A549 treated with Mapracorat at 1 μM for 4 hours (cell line): ENCODE data around the gene LYSMD3. TPM values are rescaled to one million over a fixed set of nuclear protein-coding genes. Genes with fewer than 3 reads are reported as not detected.

Experiments used
- total RNA-seq: library from RNA; stranded (reverse); fragments of 200-300 nt; extraction: Qiagen RNA extraction; gene quantifications from 5 replicates; pipeline ENCODE4 v1.2.3, GENCODE V29; 2022

The LYSMD3 gene
- total RNA-seq = 7.3 to 11.3 TPM (median 9.8 TPM) in 5 replicates

DNA sequence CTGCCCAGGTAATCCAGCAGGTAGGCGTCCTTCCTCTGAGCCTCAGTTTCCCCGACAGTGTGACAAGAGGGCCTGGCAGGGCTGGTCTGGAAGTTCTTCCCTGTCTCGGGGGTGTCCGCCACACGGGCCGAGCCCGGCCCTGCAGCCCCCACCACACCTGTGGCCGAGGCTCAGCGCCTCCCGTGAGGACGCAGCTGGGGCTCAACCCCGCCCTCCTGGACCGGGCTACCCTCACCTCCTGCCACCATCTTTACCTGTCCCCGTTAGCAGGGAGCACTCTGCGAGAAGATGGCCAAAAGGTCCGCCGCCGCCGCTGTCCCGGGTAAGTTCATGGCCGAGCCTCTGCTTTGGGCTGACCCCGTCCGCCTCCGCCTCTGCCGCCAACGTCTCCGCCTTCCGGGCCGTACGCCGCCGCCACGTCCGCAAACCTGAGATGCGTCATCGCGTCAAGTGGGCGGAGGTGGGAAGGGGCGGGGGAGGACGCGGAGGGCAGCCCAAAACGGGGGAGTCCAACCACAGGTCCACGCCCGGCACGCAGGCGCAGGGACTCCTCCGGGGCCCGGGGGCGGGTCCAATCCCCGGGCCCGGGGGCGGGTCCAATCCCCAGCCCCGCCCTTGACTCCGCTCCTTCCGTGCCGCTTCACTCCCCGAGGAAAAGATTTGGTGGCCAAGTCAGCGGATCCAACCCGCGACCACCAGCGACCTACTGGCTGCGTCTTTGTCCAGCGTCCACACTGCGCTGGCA lies at the start of gene LYSMD3:
TSS of gene LYSMD3 (minus strand) at position 391 of the 745 bp plus-strand sequence. CDS start 4,295 bp downstream, outside the sequence.

DNA sequence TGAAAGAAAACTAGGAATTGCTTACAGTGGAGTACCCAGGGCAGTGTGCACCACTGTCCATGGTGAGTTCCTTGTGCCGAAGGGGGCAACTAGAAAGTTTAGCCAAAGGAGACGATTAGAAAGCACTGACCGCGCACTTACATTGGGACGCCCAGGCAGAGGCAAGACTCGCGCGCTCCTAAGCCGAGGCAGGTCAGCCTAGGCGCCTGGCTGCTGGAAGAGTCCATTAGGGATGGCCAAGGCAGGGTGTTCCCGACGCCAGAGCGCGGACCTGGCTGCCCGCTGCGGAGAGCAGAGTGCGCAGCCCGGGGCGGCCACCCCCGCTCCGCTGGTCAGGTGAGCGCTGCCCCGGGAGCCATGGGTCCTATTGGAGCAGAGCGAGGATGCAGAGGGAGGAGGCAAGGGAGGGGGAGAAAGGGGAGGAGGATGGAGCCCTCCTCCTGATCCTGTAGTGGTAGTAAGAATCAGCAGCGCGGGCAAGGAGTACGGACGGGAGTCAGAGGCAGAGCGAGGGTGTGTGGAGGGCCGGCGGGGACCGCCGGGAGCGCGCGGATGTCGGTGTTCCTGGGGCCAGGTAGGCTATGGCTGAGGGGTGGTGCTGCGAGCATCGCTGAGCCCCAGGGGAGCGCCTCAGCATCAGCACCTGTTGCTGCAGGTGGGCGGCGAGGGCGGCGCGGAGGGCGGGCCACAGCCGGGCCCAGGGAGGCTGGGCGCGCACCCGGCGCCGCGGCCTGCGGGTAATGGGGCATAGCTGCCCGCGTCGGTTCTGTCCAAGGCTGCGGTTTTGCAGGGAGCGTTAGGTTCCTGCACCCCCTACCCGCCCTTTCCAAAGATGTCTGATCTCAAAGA lies 29.2 kb upstream of the LYSMD3 start, which contains the start of gene ADGRV1:
TSS of gene ADGRV1 (plus strand) at position 454 of the 849 bp plus-strand sequence. CDS start at position 553, 99 bp downstream.

DNA sequence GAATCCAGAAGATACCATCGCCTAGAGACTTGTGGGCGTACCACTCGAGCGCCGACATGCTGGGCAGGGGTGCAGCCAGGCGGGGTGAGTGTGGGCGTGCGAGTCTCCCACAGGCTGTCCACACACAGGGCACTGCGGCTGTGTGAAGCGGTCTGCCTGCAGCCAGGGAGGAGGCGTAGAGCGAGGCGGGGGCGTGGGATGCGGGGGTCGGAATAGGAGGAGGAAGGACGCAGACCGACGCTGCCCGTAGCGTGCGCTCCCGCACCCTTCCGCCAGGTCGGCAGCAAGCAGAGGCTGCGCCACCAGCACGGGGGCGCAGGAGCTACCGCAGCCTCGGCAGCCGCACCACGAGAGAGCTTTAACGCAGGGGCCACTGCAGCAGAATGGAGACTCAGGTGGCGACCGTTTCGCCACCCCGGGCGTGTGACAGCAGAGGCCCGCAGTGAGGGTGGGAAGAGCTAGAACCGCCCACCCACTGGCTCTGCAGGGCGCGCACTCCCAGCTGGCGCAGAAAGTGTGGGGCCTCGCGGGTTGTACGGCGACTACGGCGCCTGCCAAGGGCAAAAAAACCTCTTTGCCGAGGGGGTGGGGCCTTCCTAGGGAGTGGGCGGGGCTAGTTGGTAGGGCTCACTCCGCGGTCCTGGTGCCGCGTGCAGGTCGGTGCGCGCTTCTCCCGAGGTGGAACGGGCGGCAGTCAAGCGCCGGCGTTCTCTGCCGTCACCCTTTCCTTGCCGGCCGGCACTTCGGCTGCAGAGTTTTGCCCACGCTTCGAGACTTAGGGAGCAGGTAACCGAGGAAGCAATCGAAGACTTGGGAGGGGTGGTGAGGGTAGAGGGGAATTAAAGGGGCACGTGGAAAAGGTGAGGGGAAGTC lies 54.9 kb downstream of the LYSMD3 start, which contains the start of the genes MBLAC2 and POLR3G:
TSS of gene MBLAC2 (minus strand) at position 537 of the 873 bp plus-strand sequence. CDS start at position 58, 479 bp downstream.
TSS of gene POLR3G (plus strand) at position 630 of the 873 bp plus-strand sequence. CDS start 10,704 bp downstream, outside the sequence.

Other genes with a start within 250 kb of the LYSMD3 start
- 20.4 to 31.3 TPM (median 23.1 TPM) in 5 replicates for gene CETN3, start 119.8 kb downstream of the LYSMD3 start, total RNA-seq
- 2.2 to 2.8 TPM (median 2.5 TPM) in 5 replicates for gene MBLAC2, start 54.8 kb downstream of the LYSMD3 start, total RNA-seq
- gene POLR3G, start 54.7 kb downstream of the LYSMD3 start, total RNA-seq = 12.6 to 17.2 TPM (median 16.5 TPM) in 5 replicates
- 0.44 to 1.1 TPM (median 0.71 TPM) in 5 replicates for gene ADGRV1, start 29.2 kb upstream of the LYSMD3 start, total RNA-seq